GM12878 (cell line): ENCODE data around the gene MAPK9. TPM values are rescaled to one million over a fixed set of nuclear protein-coding genes. Genes with fewer than 3 reads are reported as not detected.

ENCODE experiments used
- BHLHE40 ChIP-seq, 2 experiments: fragments of 450-650 bp in 1 of 2; IDR thresholded peaks; 2 replicates each; pipeline ENCODE4 v1.6.1; 2011 to 2017; ENCODE audit warnings: low read depth in 2 of 2, borderline replicate concordance in 1 of 2, improper control_type of control experiment in 1 of 2, low read length in 1 of 2, mild to moderate bottlenecking in 1 of 2
- BMI1 ChIP-seq: fragments of 450-650 bp; IDR thresholded peaks from 2 replicates; pipeline ENCODE4 v1.6.1; 2016; ENCODE audit warnings: mild to moderate bottlenecking, moderate library complexity, borderline replicate concordance
- CEBPZ ChIP-seq: fragments of 150-350 bp; IDR thresholded peaks from 2 replicates; pipeline ENCODE4 v1.6.1; 2016; ENCODE audit warnings: low read depth, low read length
- CREB1 ChIP-seq: IDR thresholded peaks from 2 replicates; pipeline ENCODE4 v1.6.1; 2012; ENCODE audit warnings: low read depth, mild to moderate bottlenecking, inconsistent platforms
- CTCF ChIP-seq, 3 experiments: IDR thresholded peaks in 2 of 3; conservative IDR thresholded peaks in 1 of 3; 2 replicates each; pipeline ENCODE4 v1.5.1; 2011; ENCODE audit warnings: low read depth in 3 of 3, low read length in 3 of 3, mild to moderate bottlenecking in 3 of 3, control low read depth in 2 of 3, moderate library complexity in 2 of 3, inconsistent platforms in 1 of 3, mixed read lengths in 1 of 3; ENCODE audit not compliant: control insufficient read depth in 2 of 3, insufficient read depth in 1 of 3; ENCODE audit errors: extremely low read depth in 1 of 3
- GABPA ChIP-seq: IDR thresholded peaks from 2 replicates; pipeline ENCODE4 v1.6.1; 2014; ENCODE audit warnings: antibody characterized with exemption, low read depth, mild to moderate bottlenecking, inconsistent platforms
- GATAD2B ChIP-seq: fragments of 450-650 bp; conservative IDR thresholded peaks from 2 replicates; pipeline ENCODE4 v1.6.1; 2017; ENCODE audit warnings: low read depth, mild to moderate bottlenecking, moderate library complexity
- IKZF1 ChIP-seq: fragments of 450-650 bp; conservative IDR thresholded peaks from 2 replicates; pipeline ENCODE4 v1.6.1; 2017; ENCODE audit warnings: antibody characterized with exemption, mild to moderate bottlenecking
- MLLT1 ChIP-seq: fragments of 450-650 bp; IDR thresholded peaks from 2 replicates; pipeline ENCODE4 v1.6.1; 2016; ENCODE audit warnings: mild to moderate bottlenecking
- POLR2AphosphoS5 ChIP-seq: IDR thresholded peaks from 2 replicates; pipeline ENCODE4 v1.6.1; 2011; ENCODE audit warnings: mild to moderate bottlenecking, low read length, inconsistent platforms
- RAD51 ChIP-seq: fragments of 450-650 bp; IDR thresholded peaks from 2 replicates; pipeline ENCODE4 v1.6.1; 2016; ENCODE audit warnings: moderate library complexity, mild to moderate bottlenecking, inconsistent platforms
- RELB ChIP-seq: fragments of 450-650 bp; IDR thresholded peaks from 2 replicates; pipeline ENCODE4 v1.6.1; 2017; ENCODE audit warnings: low read depth, mild to moderate bottlenecking, moderate library complexity
- TCF3 ChIP-seq: IDR thresholded peaks from 2 replicates; pipeline ENCODE4 v1.6.1; 2012; ENCODE audit warnings: low read depth, mild to moderate bottlenecking, low read length, borderline replicate concordance; ENCODE audit not compliant: insufficient read depth
- USF1 ChIP-seq: IDR thresholded peaks from 2 replicates; pipeline ENCODE4 v1.6.1; 2011; ENCODE audit warnings: borderline replicate concordance, low read depth, mild to moderate bottlenecking, moderate library complexity, mixed read lengths, low read length; ENCODE audit not compliant: insufficient read depth; ENCODE audit errors: extremely low read length
- USF2 ChIP-seq: IDR thresholded peaks from 2 replicates; pipeline ENCODE4 v1.6.1; 2011; ENCODE audit warnings: low read depth, low read length, improper control_type of control experiment, borderline replicate concordance
- polyA plus RNA-seq, 11 experiments: library from polyadenylated mRNA; depleted of rRNA in 4 of 11; unstranded in 6 of 11; stranded (reverse) in 5 of 11; fragments of >200 nt; fragmentation: Nextera tagmentation in 4 of 11; fragmentation: Illumina TruSeq in 1 of 11; extraction: Ambion mirVana in 4 of 11; extraction: Trizol in 1 of 11; gene quantifications; 1 replicate in 1 of 11; 2 replicates in 10 of 11; pipeline versions ENCODE4 v1.2.1 to v1.2.3, GENCODE V29; 2011 to 2016; ENCODE audit warnings: inconsistent platforms in 2 of 11, missing spikeins in 2 of 11, low read depth in 1 of 11
- total RNA-seq, 4 experiments: library from RNA; depleted of rRNA in 3 of 4; stranded (reverse); fragments of >200 nt in 3 of 4; fragmentation: Illumina TruSeq in 1 of 4; extraction: Trizol in 1 of 4; gene quantifications; 2 replicates each; pipeline versions ENCODE4 v1.2.1 to v1.2.3, GENCODE V29; 2013 to 2021

Gene MAPK9
- total and polyA plus RNA-seq, 10 of the 15 experiments (the other 5 are each of a cell fraction or from before 2014, with no cell fraction given) = 2.1 to 52.9 (median 21.7) TPM

- TF ChIP-seq USF2 = peak; percentile 13; the same call in 1 of the 2 replicates
- TF ChIP-seq TCF3 = no peak
- peak; percentile 86 to 99 (median 97) for TF ChIP-seq CTCF (IDR thresholded peaks at IDR 0.05 in 2 of 3, conservative IDR thresholded peaks at IDR 0.05 in 1 of 3; ENCODE audit: control insufficient read depth in 2 of 3, extremely low read depth in 1 of 3, insufficient read depth in 1 of 3, low read depth in 3 of 3, low read length in 3 of 3)
- no peak for TF ChIP-seq RELB
- peak; percentile 57 for TF ChIP-seq RAD51
- no peak for TF ChIP-seq BMI1
- TF ChIP-seq CREB1 = no peak
- TF ChIP-seq CEBPZ = no peak
- TF ChIP-seq USF1 = no peak
- no peak for TF ChIP-seq MLLT1
- TF ChIP-seq BHLHE40 (IDR thresholded peaks at IDR 0.05; ENCODE audit: borderline replicate concordance in 1 of 2, low read depth in 2 of 2, low read length in 1 of 2) = 0 out of 4 replicates have a peak, but pooled peaks of 1 of the 2 experiments have one; percentile 10
- TF ChIP-seq POLR2AphosphoS5 = no peak
- TF ChIP-seq IKZF1 = no peak
- no peak for TF ChIP-seq GATAD2B
- no peak for TF ChIP-seq GABPA
Measured at GRCh38 chr5:180315762-180316212, 23.9 kb upstream of the MAPK9 start (continued).
